K562 (cell line): ENCODE results near the gene SEC22C. TPM values are rescaled to one million over a fixed set of nuclear protein-coding genes. Genes with fewer than 3 reads are reported as not detected.

Source experiments
- polyA plus RNA-seq, 8 experiments: library from polyadenylated mRNA; depleted of rRNA in 4 of 8; stranded (reverse) in 5 of 8; unstranded in 3 of 8; fragments of >200 nt; fragmentation: Nextera tagmentation in 2 of 8; fragmentation: Illumina TruSeq in 1 of 8; extraction: Ambion mirVana in 2 of 8; extraction: Trizol in 1 of 8; gene quantifications; 2 replicates each; pipeline versions ENCODE4 v1.2.1 to v1.2.3, GENCODE V29; 2011 to 2014; ENCODE audit warnings: inconsistent platforms in 1 of 8, missing spikeins in 1 of 8
- total RNA-seq, 7 experiments: library from RNA; depleted of rRNA in 6 of 7; stranded (reverse); fragments of >200 nt in 6 of 7; fragmentation: Illumina TruSeq in 2 of 7; extraction: Trizol in 2 of 7; gene quantifications; 2 replicates each; pipeline versions ENCODE4 v1.2.1 to v1.2.3, GENCODE V29; 2011 to 2021; ENCODE audit warnings: low replicate concordance in 1 of 7

SEC22C gene
- total and polyA plus RNA-seq, 9 of the 15 experiments (the other 6 are each of a cell fraction or from before 2014, with no cell fraction given), result 35.6 to 68.4 (median 50.7) TPM

Other genes with a start within 250 kb of the SEC22C start
Only the 7 nearest of the 10 such genes appear.
- gene LYZL4, start 171.4 kb downstream of the SEC22C start, total RNA-seq (2014; rRNA removed), result not detected in 2 replicates
- not detected in 2 replicates for gene LYZL4, start 171.4 kb downstream of the SEC22C start, total RNA-seq (2014; rRNA removed; fragmentation: Illumina TruSeq; extraction: Trizol)
- gene LYZL4, start 171.4 kb downstream of the SEC22C start, total RNA-seq (2015; rRNA removed; fragmentation: Illumina TruSeq; extraction: Trizol), result not detected in 2 replicates
- not detected in 2 replicates for gene LYZL4, start 171.4 kb downstream of the SEC22C start, total RNA-seq (2021)
- not detected in 2 replicates for gene LYZL4, start 171.4 kb downstream of the SEC22C start, polyA plus RNA-seq (2011; rRNA removed)
- gene LYZL4, start 171.4 kb downstream of the SEC22C start, polyA plus RNA-seq (2014; fragmentation: Illumina TruSeq; extraction: Trizol), result not detected in 2 replicates
- not detected for gene LYZL4, start 171.4 kb downstream of the SEC22C start, polyA plus RNA-seq (2014; fragmentation: Nextera tagmentation; extraction: Ambion mirVana)
- not detected in 2 replicates for gene LYZL4, start 171.4 kb downstream of the SEC22C start, polyA plus RNA-seq (2014; rRNA removed)
- gene VIPR1, start 79.3 kb downstream of the SEC22C start, total RNA-seq (2014; rRNA removed), result 0.09 TPM in 1 of 2 replicates, not detected in the other
- gene VIPR1, start 79.3 kb downstream of the SEC22C start, total RNA-seq (2014; rRNA removed; fragmentation: Illumina TruSeq; extraction: Trizol), result 0.04 and 0.10 TPM in 2 replicates
- 0.11 and 0.14 TPM in 2 replicates for gene VIPR1, start 79.3 kb downstream of the SEC22C start, total RNA-seq (2015; rRNA removed; fragmentation: Illumina TruSeq; extraction: Trizol)
- 0.34 and 0.38 TPM in 2 replicates for gene VIPR1, start 79.3 kb downstream of the SEC22C start, total RNA-seq (2021)
- gene VIPR1, start 79.3 kb downstream of the SEC22C start, polyA plus RNA-seq (2011; rRNA removed), result 0.15 and 0.21 TPM in 2 replicates
- gene VIPR1, start 79.3 kb downstream of the SEC22C start, polyA plus RNA-seq (2014; fragmentation: Illumina TruSeq; extraction: Trizol), result 0.06 TPM in 1 of 2 replicates, not detected in the other
- not detected for gene VIPR1, start 79.3 kb downstream of the SEC22C start, polyA plus RNA-seq (2014; fragmentation: Nextera tagmentation; extraction: Ambion mirVana)
- gene VIPR1, start 79.3 kb downstream of the SEC22C start, polyA plus RNA-seq (2014; rRNA removed), result not detected in 2 replicates
- gene SS18L2, start 8.9 kb upstream of the SEC22C start, total RNA-seq (2014; rRNA removed), result 51.4 and 75.9 TPM in 2 replicates
- gene SS18L2, start 8.9 kb upstream of the SEC22C start, total RNA-seq (2014; rRNA removed; fragmentation: Illumina TruSeq; extraction: Trizol), result 70.0 and 77.2 TPM in 2 replicates
- 65.6 and 78.0 TPM in 2 replicates for gene SS18L2, start 8.9 kb upstream of the SEC22C start, total RNA-seq (2015; rRNA removed; fragmentation: Illumina TruSeq; extraction: Trizol)
- gene SS18L2, start 8.9 kb upstream of the SEC22C start, total RNA-seq (2021), result 68.6 and 77.8 TPM in 2 replicates
- 117 and 144 TPM in 2 replicates for gene SS18L2, start 8.9 kb upstream of the SEC22C start, polyA plus RNA-seq (2011; rRNA removed)
- gene SS18L2, start 8.9 kb upstream of the SEC22C start, polyA plus RNA-seq (2014; fragmentation: Illumina TruSeq; extraction: Trizol), result 72.2 and 78.0 TPM in 2 replicates
- gene SS18L2, start 8.9 kb upstream of the SEC22C start, polyA plus RNA-seq (2014; fragmentation: Nextera tagmentation; extraction: Ambion mirVana), result 100 to 1,000 TPM; 275 to 324 TPM
- gene SS18L2, start 8.9 kb upstream of the SEC22C start, polyA plus RNA-seq (2014; rRNA removed), result 99.2 and 99.4 TPM in 2 replicates
- gene NKTR, start 18.7 kb upstream of the SEC22C start, total RNA-seq (2014; rRNA removed), result 48.0 and 51.5 TPM in 2 replicates
- 117 and 120 TPM in 2 replicates for gene NKTR, start 18.7 kb upstream of the SEC22C start, total RNA-seq (2014; rRNA removed; fragmentation: Illumina TruSeq; extraction: Trizol)
- gene NKTR, start 18.7 kb upstream of the SEC22C start, total RNA-seq (2015; rRNA removed; fragmentation: Illumina TruSeq; extraction: Trizol), result 94.1 and 104 TPM in 2 replicates
- 67.4 and 70.3 TPM in 2 replicates for gene NKTR, start 18.7 kb upstream of the SEC22C start, total RNA-seq (2021)
- gene NKTR, start 18.7 kb upstream of the SEC22C start, polyA plus RNA-seq (2011; rRNA removed), result 123 and 130 TPM in 2 replicates
- 76.5 and 95.7 TPM in 2 replicates for gene NKTR, start 18.7 kb upstream of the SEC22C start, polyA plus RNA-seq (2014; fragmentation: Illumina TruSeq; extraction: Trizol)
- gene NKTR, start 18.7 kb upstream of the SEC22C start, polyA plus RNA-seq (2014; fragmentation: Nextera tagmentation; extraction: Ambion mirVana), result 10 to 100 TPM; 19.7 to 30.2 TPM
- 84.5 and 92.6 TPM in 2 replicates for gene NKTR, start 18.7 kb upstream of the SEC22C start, polyA plus RNA-seq (2014; rRNA removed)
- 3.4 and 5.0 TPM in 2 replicates for gene ZBTB47, start 71.7 kb upstream of the SEC22C start, total RNA-seq (2014; rRNA removed)
- gene ZBTB47, start 71.7 kb upstream of the SEC22C start, total RNA-seq (2014; rRNA removed; fragmentation: Illumina TruSeq; extraction: Trizol), result 0.45 and 0.58 TPM in 2 replicates
- gene ZBTB47, start 71.7 kb upstream of the SEC22C start, total RNA-seq (2015; rRNA removed; fragmentation: Illumina TruSeq; extraction: Trizol), result 1.8 and 1.9 TPM in 2 replicates
- gene ZBTB47, start 71.7 kb upstream of the SEC22C start, total RNA-seq (2021), result 2.9 and 4.6 TPM in 2 replicates
- 1.7 and 2.2 TPM in 2 replicates for gene ZBTB47, start 71.7 kb upstream of the SEC22C start, polyA plus RNA-seq (2011; rRNA removed)
- gene ZBTB47, start 71.7 kb upstream of the SEC22C start, polyA plus RNA-seq (2014; fragmentation: Illumina TruSeq; extraction: Trizol), result 1.6 and 2.3 TPM in 2 replicates
- under 1 TPM in 1 of 2 experiments, not detected in 1; 0.11 TPM for gene ZBTB47, start 71.7 kb upstream of the SEC22C start, polyA plus RNA-seq (2014; fragmentation: Nextera tagmentation; extraction: Ambion mirVana)
- 2.7 and 2.9 TPM in 2 replicates for gene ZBTB47, start 71.7 kb upstream of the SEC22C start, polyA plus RNA-seq (2014; rRNA removed)
- not detected in 2 replicates for gene KLHL40, start 103.6 kb upstream of the SEC22C start, total RNA-seq (2014; rRNA removed)
- gene KLHL40, start 103.6 kb upstream of the SEC22C start, total RNA-seq (2014; rRNA removed; fragmentation: Illumina TruSeq; extraction: Trizol), result not detected in 2 replicates
- gene KLHL40, start 103.6 kb upstream of the SEC22C start, total RNA-seq (2015; rRNA removed; fragmentation: Illumina TruSeq; extraction: Trizol), result not detected in 2 replicates
- gene KLHL40, start 103.6 kb upstream of the SEC22C start, total RNA-seq (2021), result not detected in 2 replicates
- gene KLHL40, start 103.6 kb upstream of the SEC22C start, polyA plus RNA-seq (2011; rRNA removed), result not detected in 2 replicates
- gene KLHL40, start 103.6 kb upstream of the SEC22C start, polyA plus RNA-seq (2014; fragmentation: Illumina TruSeq; extraction: Trizol), result not detected in 2 replicates
- not detected for gene KLHL40, start 103.6 kb upstream of the SEC22C start, polyA plus RNA-seq (2014; fragmentation: Nextera tagmentation; extraction: Ambion mirVana)
- not detected in 2 replicates for gene KLHL40, start 103.6 kb upstream of the SEC22C start, polyA plus RNA-seq (2014; rRNA removed)
- gene HHATL, start 120.8 kb upstream of the SEC22C start, total RNA-seq (2014; rRNA removed), result not detected in 2 replicates
- not detected in 2 replicates for gene HHATL, start 120.8 kb upstream of the SEC22C start, total RNA-seq (2014; rRNA removed; fragmentation: Illumina TruSeq; extraction: Trizol)
- gene HHATL, start 120.8 kb upstream of the SEC22C start, total RNA-seq (2015; rRNA removed; fragmentation: Illumina TruSeq; extraction: Trizol), result not detected in 2 replicates
- gene HHATL, start 120.8 kb upstream of the SEC22C start, total RNA-seq (2021), result not detected in 2 replicates
- gene HHATL, start 120.8 kb upstream of the SEC22C start, polyA plus RNA-seq (2011; rRNA removed), result not detected in 2 replicates
- gene HHATL, start 120.8 kb upstream of the SEC22C start, polyA plus RNA-seq (2014; fragmentation: Illumina TruSeq; extraction: Trizol), result not detected in 2 replicates
- not detected for gene HHATL, start 120.8 kb upstream of the SEC22C start, polyA plus RNA-seq (2014; fragmentation: Nextera tagmentation; extraction: Ambion mirVana)
- not detected in 2 replicates for gene HHATL, start 120.8 kb upstream of the SEC22C start, polyA plus RNA-seq (2014; rRNA removed)